ENCODE measurements around the gene NPAS4.

GRCh38 chr11:66467034-66467659, 46.3 kb downstream of the NPAS4 start:
- TF ChIP-seq, protein P1, sequence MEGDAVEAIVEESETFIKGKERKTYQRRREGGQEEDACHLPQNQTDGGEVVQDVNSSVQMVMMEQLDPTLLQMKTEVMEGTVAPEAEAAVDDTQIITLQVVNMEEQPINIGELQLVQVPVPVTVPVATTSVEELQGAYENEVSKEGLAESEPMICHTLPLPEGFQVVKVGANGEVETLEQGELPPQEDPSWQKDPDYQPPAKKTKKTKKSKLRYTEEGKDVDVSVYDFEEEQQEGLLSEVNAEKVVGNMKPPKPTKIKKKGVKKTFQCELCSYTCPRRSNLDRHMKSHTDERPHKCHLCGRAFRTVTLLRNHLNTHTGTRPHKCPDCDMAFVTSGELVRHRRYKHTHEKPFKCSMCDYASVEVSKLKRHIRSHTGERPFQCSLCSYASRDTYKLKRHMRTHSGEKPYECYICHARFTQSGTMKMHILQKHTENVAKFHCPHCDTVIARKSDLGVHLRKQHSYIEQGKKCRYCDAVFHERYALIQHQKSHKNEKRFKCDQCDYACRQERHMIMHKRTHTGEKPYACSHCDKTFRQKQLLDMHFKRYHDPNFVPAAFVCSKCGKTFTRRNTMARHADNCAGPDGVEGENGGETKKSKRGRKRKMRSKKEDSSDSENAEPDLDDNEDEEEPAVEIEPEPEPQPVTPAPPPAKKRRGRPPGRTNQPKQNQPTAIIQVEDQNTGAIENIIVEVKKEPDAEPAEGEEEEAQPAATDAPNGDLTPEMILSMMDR (IDR thresholded peaks at IDR 0.05; ENCODE audit: low read depth, low read length, poor library complexity, severe bottlenecking) = peak; percentile 38
- TF ChIP-seq EZH2phosphoT487 (IDR thresholded peaks at IDR 0.05; ENCODE audit: borderline replicate concordance, low read length) = no peak
